Neural progenitor cell (in vitro differentiated cells): ENCODE data around the gene ADGRD1. TPM values are rescaled to one million over a fixed set of nuclear protein-coding genes. Genes with fewer than 3 reads are reported as not detected.

Experiments used
- DNase-seq: peaks from one replicate; pipeline ENCODE4 v3.0.0-alpha.2; 2016; ENCODE audit warnings: low spot score
- H2AFZ ChIP-seq: fragments of 200-600 bp; sonication (generic); replicated peaks from 2 replicates; pipeline ENCODE4 v1.6.1; 2016; ENCODE audit warnings: antibody characterized with exemption
- H3F3A ChIP-seq: fragments of 200-600 bp; sonication (generic); 2 replicates; pipeline ENCODE4 v1.6.1; 2016; ENCODE audit warnings: antibody characterized with exemption, low read depth
- H3K27ac ChIP-seq: fragments of 200-600 bp; sonication (generic); 2 replicates; pipeline ENCODE4 v1.5.1; 2016; ENCODE audit warnings: mild to moderate bottlenecking
- H3K27me3 ChIP-seq: fragments of 200-600 bp; sonication (generic); 2 replicates; pipeline ENCODE4 v1.6.1; 2016; ENCODE audit warnings: mild to moderate bottlenecking, moderate library complexity
- H3K36me3 ChIP-seq: fragments of 200-600 bp; sonication (generic); 2 replicates; pipeline ENCODE4 v1.5.1; 2016
- H3K4me1 ChIP-seq: fragments of 200-600 bp; sonication (generic); 2 replicates; pipeline ENCODE4 v1.6.1; 2016; ENCODE audit warnings: mixed run types
- H3K4me2 ChIP-seq: fragments of 200-600 bp; sonication (generic); 2 replicates; pipeline ENCODE4 v1.6.1; 2016
- H3K4me3 ChIP-seq: fragments of 200-600 bp; sonication (generic); 2 replicates; pipeline ENCODE4 v1.5.1; 2016
- H3K79me2 ChIP-seq: fragments of 200-600 bp; sonication (generic); 2 replicates; pipeline ENCODE4 v1.6.1; 2016; ENCODE audit warnings: low read depth
- H3K9ac ChIP-seq: fragments of 200-600 bp; sonication (generic); 2 replicates; pipeline ENCODE4 v1.6.1; 2016
- H3K9me3 ChIP-seq: fragments of 200-600 bp; sonication (generic); 2 replicates; pipeline ENCODE4 v1.5.1; 2016; ENCODE audit warnings: low read depth
- H4K20me1 ChIP-seq: fragments of 200-600 bp; sonication (generic); 2 replicates; pipeline ENCODE4 v1.6.1; 2016; ENCODE audit warnings: low read depth
- H3K27ac Mint-ChIP-seq: 3 replicates; pipeline ENCODE4 v1.8.0; 2021; ENCODE audit warnings: mixed read lengths
- H3K27me3 Mint-ChIP-seq: 2 replicates; pipeline ENCODE4 v1.8.0; 2022; ENCODE audit warnings: low read depth, mild to moderate bottlenecking, inconsistent platforms, moderate library complexity, mixed read lengths; ENCODE audit not compliant: insufficient read depth
- H3K36me3 Mint-ChIP-seq: 3 replicates; pipeline ENCODE4 v1.8.0; 2021; ENCODE audit warnings: mixed read lengths
- H3K4me1 Mint-ChIP-seq: 3 replicates; pipeline ENCODE4 v1.8.0; 2021; ENCODE audit warnings: mixed read lengths
- H3K4me3 Mint-ChIP-seq: 3 replicates; pipeline ENCODE4 v1.8.0; 2021; ENCODE audit warnings: mild to moderate bottlenecking, moderate library complexity, mixed read lengths
- H3K9me3 Mint-ChIP-seq: 3 replicates; pipeline ENCODE4 v1.8.0; 2020; ENCODE audit warnings: mixed read lengths
- EZH2 ChIP-seq: fragments of 200-600 bp; sonication (generic); IDR thresholded peaks from 2 replicates; pipeline ENCODE4 v1.6.1; 2017; ENCODE audit warnings: antibody characterized with exemption, mild to moderate bottlenecking, moderate library complexity
- EZH2phosphoT487 ChIP-seq: fragments of 200-600 bp; sonication (generic); IDR thresholded peaks from 2 replicates; pipeline ENCODE4 v1.6.1; 2017; ENCODE audit warnings: antibody characterized with exemption
- total RNA-seq: library from RNA; depleted of rRNA; stranded (reverse); fragments of >200 nt; gene quantifications from 2 replicates; pipeline ENCODE4 v1.2.3, GENCODE V29; 2015; ENCODE audit warnings: low replicate concordance
- TF ChIP-seq, protein P1 (sequence below): fragments of 200-600 bp; sonication (generic); IDR thresholded peaks from 2 replicates; pipeline ENCODE4 v1.5.1; 2017; ENCODE audit warnings: antibody characterized with exemption, mild to moderate bottlenecking

Gene ADGRD1
- total RNA-seq, 1 donor from 2014 or later: not detected

DNA sequence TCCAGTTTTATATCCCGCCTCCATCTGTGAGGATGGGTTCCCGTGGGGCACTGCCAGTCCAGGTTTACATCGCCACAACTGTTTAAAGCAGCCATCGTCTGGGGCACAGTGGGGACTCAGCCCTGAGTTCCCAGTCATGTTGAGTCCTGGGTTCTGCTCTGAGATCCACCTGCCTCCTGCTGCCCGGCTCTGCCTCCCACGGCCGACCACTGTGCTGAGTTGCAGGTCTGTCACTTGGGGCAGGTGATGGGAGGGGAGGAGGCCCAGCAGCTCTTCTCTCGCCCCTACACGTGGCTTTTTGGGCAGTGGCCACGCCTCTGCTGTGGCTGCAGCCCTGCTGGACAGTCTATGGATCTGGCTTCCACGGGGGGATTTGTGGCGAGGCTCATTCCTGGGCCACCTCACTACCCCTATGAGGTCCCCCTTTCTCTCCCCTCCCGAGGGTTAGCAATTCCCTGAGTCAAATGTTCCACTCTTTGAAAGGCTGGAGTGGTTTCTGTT lies 143.0 kb downstream of the ADGRD1 start:
- no peaks in the 10 kb centered on the region for H3K9me3 ChIP-seq
- Mint-ChIP-seq H3K36me3 (no peaks in the 10 kb centered on the region), H3K27ac (peak overlapping the region; percentile 50), H3K9me3 (peaks cover 6% of the 10 kb centered on the region), H3K27me3 (peaks cover 4% of the 10 kb centered on the region), H3K4me3 (no peak overlapping the region), H3K4me1 (peaks cover 7% of the 10 kb centered on the region)
- no peak overlapping the region for H3K4me2 ChIP-seq
- no peak overlapping the region for H3K27ac ChIP-seq
- no peak for DNase-seq
- no peaks in the 10 kb centered on the region for H3K79me2 ChIP-seq
- no peaks in the 10 kb centered on the region for H3K27me3 ChIP-seq
- no peaks in the 10 kb centered on the region for H3F3A ChIP-seq
- H3K4me1 ChIP-seq: no peaks in the 10 kb centered on the region
- H2AFZ ChIP-seq: no peak overlapping the region
- H3K4me3 ChIP-seq: no peak overlapping the region
- no peak overlapping the region for H3K9ac ChIP-seq
- TF ChIP-seq, protein P1, sequence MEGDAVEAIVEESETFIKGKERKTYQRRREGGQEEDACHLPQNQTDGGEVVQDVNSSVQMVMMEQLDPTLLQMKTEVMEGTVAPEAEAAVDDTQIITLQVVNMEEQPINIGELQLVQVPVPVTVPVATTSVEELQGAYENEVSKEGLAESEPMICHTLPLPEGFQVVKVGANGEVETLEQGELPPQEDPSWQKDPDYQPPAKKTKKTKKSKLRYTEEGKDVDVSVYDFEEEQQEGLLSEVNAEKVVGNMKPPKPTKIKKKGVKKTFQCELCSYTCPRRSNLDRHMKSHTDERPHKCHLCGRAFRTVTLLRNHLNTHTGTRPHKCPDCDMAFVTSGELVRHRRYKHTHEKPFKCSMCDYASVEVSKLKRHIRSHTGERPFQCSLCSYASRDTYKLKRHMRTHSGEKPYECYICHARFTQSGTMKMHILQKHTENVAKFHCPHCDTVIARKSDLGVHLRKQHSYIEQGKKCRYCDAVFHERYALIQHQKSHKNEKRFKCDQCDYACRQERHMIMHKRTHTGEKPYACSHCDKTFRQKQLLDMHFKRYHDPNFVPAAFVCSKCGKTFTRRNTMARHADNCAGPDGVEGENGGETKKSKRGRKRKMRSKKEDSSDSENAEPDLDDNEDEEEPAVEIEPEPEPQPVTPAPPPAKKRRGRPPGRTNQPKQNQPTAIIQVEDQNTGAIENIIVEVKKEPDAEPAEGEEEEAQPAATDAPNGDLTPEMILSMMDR: no peak
- TF ChIP-seq EZH2: no peak
- no peak for TF ChIP-seq EZH2phosphoT487
- H4K20me1 ChIP-seq: no peaks in the 10 kb centered on the region
- no peaks in the 10 kb centered on the region for H3K36me3 ChIP-seq

DNA sequence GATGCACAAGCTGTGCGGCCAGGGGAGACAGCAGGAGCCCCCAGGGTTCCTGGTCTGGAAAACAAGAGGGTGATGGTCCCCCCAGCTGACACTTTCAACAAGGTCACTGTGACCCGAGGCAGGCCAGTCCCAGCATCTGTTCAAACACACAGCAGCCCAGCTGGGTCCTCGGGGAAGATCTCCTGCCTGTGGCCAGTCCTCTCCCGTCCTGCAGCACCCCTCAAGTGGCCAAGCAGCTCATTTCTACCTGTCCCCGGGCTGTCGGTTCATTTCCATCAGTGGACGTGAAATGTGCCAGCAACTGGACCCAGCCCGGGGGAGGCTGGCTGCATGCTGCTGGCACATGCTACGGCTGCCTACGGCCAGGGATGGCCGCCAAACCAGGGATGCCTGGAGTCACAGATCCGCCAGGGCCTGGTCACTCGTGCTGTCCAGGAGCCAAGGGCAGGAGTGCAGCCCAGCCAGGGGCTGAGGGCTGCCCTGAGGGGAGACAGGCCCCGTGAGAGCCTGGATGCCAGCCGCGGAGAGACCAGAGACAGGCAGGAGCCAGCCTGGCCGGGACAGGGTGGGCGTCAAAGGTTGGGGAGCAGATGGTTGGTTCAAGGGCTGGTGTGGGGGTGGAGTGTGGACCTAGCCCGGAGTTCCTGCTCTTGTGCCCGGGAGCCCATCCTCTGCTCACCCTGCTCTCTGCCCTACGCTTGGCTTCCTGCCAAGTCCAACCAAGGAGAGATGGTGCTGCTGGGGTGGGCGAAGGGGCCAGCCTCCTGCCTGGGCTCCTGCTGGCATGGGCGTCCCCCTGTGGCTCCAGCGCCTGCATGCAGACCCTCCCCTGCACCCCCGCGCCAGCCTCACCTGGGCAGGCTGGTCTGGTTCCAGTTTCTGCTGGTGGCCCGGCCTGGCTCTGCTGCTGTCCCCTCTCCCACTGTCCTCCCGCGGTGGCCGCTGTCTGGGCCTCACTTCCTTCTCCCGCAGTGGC lies 143.8 kb downstream of the ADGRD1 start:
- Histone ChIP-seq H3K27ac (no peak overlapping the region), H3K4me3 (no peak overlapping the region), H3F3A (no peaks in the 10 kb centered on the region), H3K9me3 (no peaks in the 10 kb centered on the region), H4K20me1 (no peaks in the 10 kb centered on the region), H3K27me3 (no peaks in the 10 kb centered on the region), H2AFZ (no peak overlapping the region), H3K9ac (no peak overlapping the region), H3K4me1 (peaks cover under 1% of the 10 kb centered on the region), H3K79me2 (no peaks in the 10 kb centered on the region), H3K36me3 (no peaks in the 10 kb centered on the region), H3K4me2 (no peak overlapping the region)
- Mint-ChIP-seq H3K9me3 (peaks cover 9% of the 10 kb centered on the region), H3K4me1 (peaks cover 11% of the 10 kb centered on the region), H3K36me3 (no peaks in the 10 kb centered on the region), H3K27me3 (peaks cover 4% of the 10 kb centered on the region), H3K4me3 (no peak overlapping the region), H3K27ac (no peak overlapping the region)
- DNase-seq: no peak
- TF ChIP-seq, protein P1: no peak
- TF ChIP-seq EZH2phosphoT487: no peak
- no peak for TF ChIP-seq EZH2

DNA sequence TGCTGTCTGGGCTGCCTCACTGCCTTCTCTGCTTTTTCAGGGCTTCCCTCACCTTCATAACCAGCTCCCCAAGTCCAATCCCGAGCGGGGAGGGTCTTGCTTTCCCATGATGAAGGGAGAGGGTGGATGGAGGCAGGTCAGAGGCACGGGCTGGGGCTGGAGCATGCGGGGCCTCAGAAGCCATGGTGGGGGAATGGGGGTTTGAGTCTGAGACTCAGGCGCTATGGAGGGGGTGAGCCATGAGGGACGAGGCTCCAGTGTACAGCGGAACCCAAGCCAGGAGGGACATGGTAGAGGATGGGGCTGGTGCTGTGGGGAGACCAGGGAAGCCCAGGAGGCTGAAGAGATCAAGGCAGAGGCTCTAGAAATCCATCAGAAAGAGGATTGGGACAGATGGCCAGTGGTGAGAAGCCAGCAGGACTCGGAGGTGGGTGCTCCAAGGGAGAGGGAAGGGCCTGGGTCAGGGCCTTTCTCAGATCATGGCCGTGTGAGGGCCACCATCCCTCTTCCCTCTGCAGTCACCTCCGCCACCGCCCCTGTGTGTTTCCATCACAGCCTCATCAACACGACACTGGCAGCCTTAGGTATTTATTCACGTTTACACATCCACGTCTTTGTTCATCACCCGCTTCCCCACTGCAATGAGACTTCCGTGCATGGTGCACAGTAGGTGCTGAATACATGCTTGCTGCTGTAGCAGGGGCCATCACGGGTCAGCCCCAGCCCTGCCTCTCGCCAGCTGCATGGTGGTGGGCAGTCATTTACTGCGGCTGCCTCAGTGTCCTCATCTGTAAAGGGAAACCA lies 144.7 kb downstream of the ADGRD1 start:
- TF ChIP-seq, protein P1: no peak
- no peak for TF ChIP-seq EZH2phosphoT487
- no peak for TF ChIP-seq EZH2
- H3K4me1 ChIP-seq: peaks cover 9% of the 10 kb centered on the region
- DNase-seq: no peak
- no peaks in the 10 kb centered on the region for H4K20me1 ChIP-seq
- no peak overlapping the region for H3K4me2 ChIP-seq
- no peak overlapping the region for H3K27ac ChIP-seq
- no peaks in the 10 kb centered on the region for H3K9me3 ChIP-seq
- no peaks in the 10 kb centered on the region for H3K79me2 ChIP-seq
- H2AFZ ChIP-seq: no peak overlapping the region
- no peaks in the 10 kb centered on the region for H3K27me3 ChIP-seq
- H3K36me3 ChIP-seq: no peaks in the 10 kb centered on the region
- H3K9ac ChIP-seq: no peak overlapping the region
- Mint-ChIP-seq H3K36me3 (no peaks in the 10 kb centered on the region), H3K27me3 (peaks cover 4% of the 10 kb centered on the region), H3K9me3 (peaks cover 9% of the 10 kb centered on the region), H3K4me1 (peaks cover 20% of the 10 kb centered on the region), H3K27ac (no peak overlapping the region), H3K4me3 (no peak overlapping the region)
- H3K4me3 ChIP-seq: no peak overlapping the region
- no peaks in the 10 kb centered on the region for H3F3A ChIP-seq
